Heart right ventricle (tissue), 16 donors: Measurements from ENCODE around the gene CBX2. TPM values are rescaled to one million over a fixed set of nuclear protein-coding genes. Genes with fewer than 3 reads are reported as not detected.

Experiments
- ATAC-seq, 8 donors: fragments of 200-7000 bp; cut with Tn5 transposase; one replicate each; pipeline ENCODE4 v1.9.1; 2020; ENCODE audit warnings: mild to moderate bottlenecking in 8 of 8, moderate library complexity in 8 of 8, moderate number of reproducible peaks in 1 of 8
- DNase-seq, 2 donors: peaks; one replicate each; pipeline ENCODE4 v3.0.0-alpha.2; 2020
- H3K27ac ChIP-seq, 10 donors: fragments of 200-600 bp; sonication (generic) in 2 of 10; one replicate each; pipeline versions ENCODE4 v1.5.0 to v1.8.0; 2020 to 2022; ENCODE audit warnings: mild to moderate bottlenecking in 3 of 10
- H3K27me3 ChIP-seq, 7 donors: fragments of 200-600 bp; one replicate each; pipeline ENCODE4 v1.8.0; 2021 to 2022; ENCODE audit warnings: mild to moderate bottlenecking in 2 of 7
- H3K36me3 ChIP-seq, 9 donors: fragments of 200-600 bp; sonication (generic) in 1 of 9; one replicate each; pipeline versions ENCODE4 v1.5.0 to v1.8.0; 2020 to 2022; ENCODE audit warnings: mild to moderate bottlenecking in 2 of 9
- H3K4me1 ChIP-seq, 9 donors: fragments of 200-600 bp; sonication (generic) in 1 of 9; one replicate each; pipeline versions ENCODE4 v1.5.0 to v1.8.0; 2020 to 2022; ENCODE audit warnings: mild to moderate bottlenecking in 4 of 9
- H3K4me3 ChIP-seq, 10 donors: fragments of 200-600 bp; sonication (generic) in 2 of 10; one replicate each; pipeline versions ENCODE4 v1.5.0 to v1.8.0; 2020 to 2022; ENCODE audit warnings: mild to moderate bottlenecking in 7 of 10, moderate library complexity in 2 of 10
- H3K9me3 ChIP-seq, 11 donors: fragments of 200-600 bp in 10 of 11; sonication (generic) in 2 of 11; one replicate each; pipeline versions ENCODE4 v1.5.0 to v1.8.0; 2013 to 2022; ENCODE audit warnings: mild to moderate bottlenecking in 2 of 11, control low read depth in 1 of 11, moderate library complexity in 1 of 11
- WGBS, 2 donors: extraction: QIAGEN DNeasy Blood & Tissue Kit; methylation state at CpG; one replicate each; pipeline ENCODE4 v1.1.7; 2013; ENCODE audit warnings: inconsistent platforms in 1 of 2; 5-methylcytosine and 5-hydroxymethylcytosine counted together
- intact Hi-C, 10 donors: fragments of 100-400 bp; cut with DNase I; formaldehyde crosslinking; loops; one replicate each; pipeline versions ENCODE4 v1.11.1 to v1.14.2; 2022
- polyA plus RNA-seq, 2 donors: library from polyadenylated mRNA; stranded (reverse); fragments of 200-250 nt; gene quantifications; one replicate each; pipeline ENCODE4 v1.2.3, GENCODE V29; 2013
- total RNA-seq, 10 donors: library from RNA; stranded (reverse); fragmentation: NEBNext Ultra II Directional in 3 of 10; extraction: Animal tissue kit (Norgen Biotek cat#: 25700) in 3 of 10; gene quantifications; one replicate each; pipeline versions ENCODE4 v1.2.1 to v1.2.4, GENCODE V29; 2021 to 2023
- TF ChIP-seq, protein P1 (sequence below), 9 donors: fragments of 200-600 bp; sonication (generic) in 2 of 9; IDR thresholded peaks; one replicate each; pipeline versions ENCODE4 v1.5.0 to v1.8.0; 2021 to 2022; ENCODE audit warnings: antibody characterized with exemption in 9 of 9, mild to moderate bottlenecking in 5 of 9, moderate library complexity in 1 of 9
- donor health status: Arrhythmogenic right ventricular cardiomyopathy.
- donor health status: ischemic (EF 13 %, LVEDD 7.1; RV severe dilation, severe dysfunction).
- donor health status: healthy with polysubstance abuse.
- donor health status: DM: no; HTN: yes; CAD: no.
- donor health status: DM: no; HTN: no; CAD: no.
- donor health status: ischemic (EF 25% LVEDD 6.9; RV normal size, moderate dysfunction).
- donor health status: ischemic (EF 25% LVEDD 5.7; RV mildly dilated, moderate dysfunction).
- donor health status: healthy.
- donor health status: DM: yes; HTN: yes; CAD: no.
- donor health status: Ischemic cardiomyopathy.
- donor health status: ischemic (EF 35%, LVEDD 5.7; RV mildly dilated, moderate dysfunction).
- donor health status: nonischemic (EF 11% LVEDD 7.7; RV severe dilation, severe dysfunction).
- donor health status: DM: yes; HTN: yes; CAD: no.
- donor health status: PGD.
- donor health status: ischemic (EF 29% LVEDD 5.4; RV normal size, mild dysfunction).
- donor health status: nonischemic (EF 23%, LVEDD 6.1; RV moderate dilation, normal function).

Gene CBX2
- total and polyA plus RNA-seq, 12 donors, result 1.5 to 7.1 (median 2.9) TPM

- TF ChIP-seq, protein P1, sequence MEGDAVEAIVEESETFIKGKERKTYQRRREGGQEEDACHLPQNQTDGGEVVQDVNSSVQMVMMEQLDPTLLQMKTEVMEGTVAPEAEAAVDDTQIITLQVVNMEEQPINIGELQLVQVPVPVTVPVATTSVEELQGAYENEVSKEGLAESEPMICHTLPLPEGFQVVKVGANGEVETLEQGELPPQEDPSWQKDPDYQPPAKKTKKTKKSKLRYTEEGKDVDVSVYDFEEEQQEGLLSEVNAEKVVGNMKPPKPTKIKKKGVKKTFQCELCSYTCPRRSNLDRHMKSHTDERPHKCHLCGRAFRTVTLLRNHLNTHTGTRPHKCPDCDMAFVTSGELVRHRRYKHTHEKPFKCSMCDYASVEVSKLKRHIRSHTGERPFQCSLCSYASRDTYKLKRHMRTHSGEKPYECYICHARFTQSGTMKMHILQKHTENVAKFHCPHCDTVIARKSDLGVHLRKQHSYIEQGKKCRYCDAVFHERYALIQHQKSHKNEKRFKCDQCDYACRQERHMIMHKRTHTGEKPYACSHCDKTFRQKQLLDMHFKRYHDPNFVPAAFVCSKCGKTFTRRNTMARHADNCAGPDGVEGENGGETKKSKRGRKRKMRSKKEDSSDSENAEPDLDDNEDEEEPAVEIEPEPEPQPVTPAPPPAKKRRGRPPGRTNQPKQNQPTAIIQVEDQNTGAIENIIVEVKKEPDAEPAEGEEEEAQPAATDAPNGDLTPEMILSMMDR (IDR thresholded peaks at IDR 0.05), result no peak
- ATAC-seq (peak in 3 of 8 donors; percentile 3 to 20 (median 9)), DNase-seq (peak in 1 of 2 donors; percentile 48)
- H3K27ac ChIP-seq, result peak overlapping the region in 8 of 10 donors; percentile 65 to 81 (median 75)
- peaks cover 0 to 73% (median 36%) of the 10 kb centered on the region in 7 donors for H3K27me3 ChIP-seq
- intact Hi-C loops, result loop anchor here in 1 of 10 donors (5.0 kb wide), 1 partner anchor 36 kb away; no protein-coding TSS in a partner anchor
- 2 to 3% methylated on average over 26 to 49 of the region's 49 CpGs for WGBS, 2 donors
- H3K9me3 ChIP-seq, result no peaks in the 10 kb centered on the region
- peaks cover 0 to 5% (median 0%) of the 10 kb centered on the region in 9 donors for H3K36me3 ChIP-seq
- H3K4me3 ChIP-seq, result peak overlapping the region; percentile 63 to 87 (median 77)
- H3K4me1 ChIP-seq, result peaks cover 0 to 48% (median 21%) of the 10 kb centered on the region in 9 donors
These were observed 646 bp downstream of the CBX2 start for GRCh38 chr17:79778504-79779083.

- DNase-seq (no peak), ATAC-seq (no peak)
- H3K36me3 ChIP-seq, result peaks cover 0 to 8% (median 0%) of the 10 kb centered on the region in 9 donors
- no peaks in the 10 kb centered on the region for H3K9me3 ChIP-seq
- peak overlapping the region in 9 of 10 donors; percentile 66 to 87 (median 79) for H3K4me3 ChIP-seq
- H3K4me1 ChIP-seq, result peaks cover 0 to 48% (median 21%) of the 10 kb centered on the region in 9 donors
- intact Hi-C loops, result loop anchor here in 1 of 10 donors (5.0 kb wide), 1 partner anchor 37 kb away; no protein-coding TSS in a partner anchor
- H3K27me3 ChIP-seq, result peaks cover 0 to 68% (median 33%) of the 10 kb centered on the region in 7 donors
- TF ChIP-seq, protein P1 (IDR thresholded peaks at IDR 0.05), result no peak
- H3K27ac ChIP-seq, result no peak overlapping the region
- 33 to 37% methylated on average over 17 of the region's 17 CpGs for WGBS, 2 donors
These were observed 1.2 kb downstream of the CBX2 start for GRCh38 chr17:79779084-79779529.

DNA sequence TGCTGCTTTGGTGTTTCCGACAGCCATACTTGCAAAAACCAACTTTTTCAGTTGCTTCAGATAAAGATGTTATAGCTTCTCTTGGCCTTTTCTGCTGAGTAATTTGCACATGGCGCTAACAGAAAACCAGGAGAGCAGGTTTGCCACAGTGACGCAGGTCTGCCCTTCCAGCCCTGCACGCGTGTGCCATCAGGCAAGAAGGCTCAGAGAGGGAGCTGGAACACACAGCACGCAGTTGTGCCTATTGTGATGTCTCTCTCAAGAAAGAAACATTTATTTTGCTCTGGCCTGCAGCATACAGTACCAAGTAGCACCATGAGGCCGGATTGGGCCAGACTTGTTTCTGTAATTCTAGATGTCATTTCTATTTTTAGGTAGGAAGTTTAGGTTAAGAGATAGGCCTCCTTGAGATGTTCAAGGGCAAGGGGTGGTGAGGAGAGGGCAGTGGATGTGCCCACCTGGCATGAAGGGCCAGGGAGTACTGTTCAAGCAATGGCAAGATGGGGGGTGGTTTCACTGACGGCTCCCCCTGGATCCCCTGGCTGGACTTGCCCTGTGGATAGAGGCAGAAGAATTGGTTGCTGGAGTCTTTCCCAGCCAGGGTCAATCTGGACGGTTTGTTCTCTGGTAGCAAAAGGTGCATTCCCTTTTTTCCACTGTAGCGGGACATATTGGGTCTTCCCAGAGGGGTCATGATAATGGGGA is 1.9 kb downstream of the CBX2 start:
- TF ChIP-seq, protein P1 (IDR thresholded peaks at IDR 0.05), result no peak
- Histone ChIP-seq H3K36me3 (peaks cover 0 to 14% (median 0%) of the 10 kb centered on the region in 9 donors), H3K4me1 (peaks cover 0 to 48% (median 21%) of the 10 kb centered on the region in 9 donors), H3K9me3 (no peaks in the 10 kb centered on the region), H3K27me3 (peaks cover 0 to 60% (median 29%) of the 10 kb centered on the region in 7 donors), H3K4me3 (no peak overlapping the region), H3K27ac (no peak overlapping the region)
- intact Hi-C loops, result loop anchor here in 3 of 10 donors (5.0 to 10.0 kb wide), 4 partner anchors 38 to 205 kb away; no protein-coding TSS in a partner anchor
- ATAC-seq (no peak), DNase-seq (no peak)
- WGBS, 2 donors, result 86 to 89% methylated on average over 10 of the region's 10 CpGs

DNA sequence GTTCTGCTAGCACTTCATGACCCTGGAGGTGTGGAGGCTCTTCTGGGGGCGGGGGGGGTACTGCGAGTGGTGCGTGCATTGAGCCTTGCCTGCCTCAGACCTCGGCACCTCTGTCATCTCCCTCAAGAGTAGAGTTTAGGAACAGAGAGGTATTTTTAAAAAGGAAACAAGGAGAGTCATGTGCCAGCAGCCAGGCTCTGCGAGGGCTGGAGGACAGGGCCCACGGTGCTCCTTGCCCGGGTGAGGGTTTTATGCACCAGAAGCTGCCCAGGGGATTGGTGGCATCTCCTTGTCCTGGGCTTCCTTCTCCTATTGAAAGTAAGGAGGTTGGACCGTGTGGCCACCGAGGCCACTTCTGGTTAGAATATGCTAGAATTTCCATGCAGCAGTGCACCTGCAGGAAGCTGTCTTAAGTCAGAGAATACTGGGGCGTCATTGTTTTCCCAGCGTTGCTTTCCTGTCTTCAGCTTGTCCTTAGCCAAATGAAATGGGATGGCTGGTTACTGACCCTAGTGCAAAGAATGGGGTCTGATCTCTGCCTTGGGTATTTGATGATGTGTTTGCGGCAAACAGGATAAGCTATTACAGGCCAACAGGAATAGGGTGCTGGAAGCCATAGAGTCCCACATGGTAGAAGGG is 3.2 kb downstream of the CBX2 start:
- Histone ChIP-seq H3K9me3 (no peaks in the 10 kb centered on the region), H3K27ac (no peak overlapping the region), H3K4me3 (no peak overlapping the region), H3K4me1 (peaks cover 0 to 50% (median 23%) of the 10 kb centered on the region in 9 donors), H3K36me3 (peaks cover 0 to 21% (median 0%) of the 10 kb centered on the region in 9 donors), H3K27me3 (peaks cover 0 to 53% (median 31%) of the 10 kb centered on the region in 7 donors)
- TF ChIP-seq, protein P1 (IDR thresholded peaks at IDR 0.05), result no peak
- intact Hi-C loops, result loop anchor here in 3 of 10 donors (10.0 kb wide), 3 partner anchors 134 to 204 kb away; no protein-coding TSS in a partner anchor
- 72 to 75% methylated on average over 12 of the region's 12 CpGs for WGBS, 2 donors
- ATAC-seq, result no peak
- no peak for DNase-seq
